ENCODE measurements around the gene CALN1.
"Not testable (repeated sequence)": the region's sequence is repeated elsewhere in the genome, so short reads cannot be mapped to it uniquely, and the experiment has no call there.

CALN1 gene

DNA sequence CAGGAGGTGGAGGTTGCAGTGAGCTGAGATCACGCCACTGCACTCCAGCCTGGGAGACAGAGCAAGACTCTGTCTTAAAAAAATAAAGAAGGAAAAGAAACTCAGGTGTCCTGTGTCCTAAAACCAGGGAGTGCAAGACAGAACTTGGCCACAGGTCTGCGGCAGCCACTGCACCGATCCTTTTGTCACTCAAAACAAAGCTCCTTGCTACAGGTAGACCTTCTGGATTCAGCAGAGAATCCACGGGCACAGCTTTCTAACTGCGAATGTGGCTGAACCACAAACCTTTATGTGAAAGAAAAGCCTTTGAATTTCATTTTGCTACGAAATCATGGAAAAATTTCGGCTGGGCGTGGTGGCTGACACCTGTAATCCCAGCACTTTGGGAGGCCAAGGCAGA is 634.9 kb downstream of the CALN1 start:
- DNase-seq: no peak

DNA sequence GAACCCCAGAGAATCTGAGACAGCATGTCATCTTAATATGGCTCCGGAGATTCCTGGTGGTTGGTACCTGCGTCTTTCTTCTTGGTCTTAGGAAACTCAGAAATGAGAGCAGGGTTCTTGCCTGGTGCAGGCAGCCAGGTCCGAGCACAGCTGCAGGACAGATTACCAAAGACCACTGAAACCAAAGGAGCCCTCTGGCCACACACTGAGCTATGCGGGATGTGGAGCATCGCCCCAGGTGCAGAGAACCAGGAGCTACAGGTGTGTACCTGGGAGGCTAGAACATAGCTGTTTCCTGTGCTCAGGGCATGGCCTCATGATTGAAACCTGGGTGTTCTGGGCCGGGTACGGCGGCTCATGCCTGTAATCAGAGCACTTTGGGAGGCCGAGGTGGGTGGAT is 635.4 kb downstream of the CALN1 start:
- no peak for DNase-seq

DNA sequence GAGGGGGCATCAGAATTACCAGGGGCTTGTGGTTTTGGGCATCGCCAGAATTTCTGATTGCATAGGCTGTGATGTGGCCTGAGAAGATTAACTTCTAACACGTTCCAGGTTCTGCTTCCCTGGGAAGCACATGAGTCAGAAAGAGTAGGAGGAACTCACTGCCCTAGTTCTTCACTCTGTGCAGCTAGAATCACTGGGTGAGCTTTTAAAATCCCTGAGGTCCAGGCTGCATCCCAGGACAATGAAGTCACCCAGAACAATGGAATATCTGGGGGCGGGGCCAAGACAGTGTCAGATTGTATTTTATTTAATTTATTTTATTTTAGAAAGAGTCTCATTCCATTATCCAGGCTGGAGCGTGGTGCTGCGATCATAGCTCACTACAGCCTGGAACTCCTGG is 636.5 kb downstream of the CALN1 start:
- DNase-seq: no peak

DNA sequence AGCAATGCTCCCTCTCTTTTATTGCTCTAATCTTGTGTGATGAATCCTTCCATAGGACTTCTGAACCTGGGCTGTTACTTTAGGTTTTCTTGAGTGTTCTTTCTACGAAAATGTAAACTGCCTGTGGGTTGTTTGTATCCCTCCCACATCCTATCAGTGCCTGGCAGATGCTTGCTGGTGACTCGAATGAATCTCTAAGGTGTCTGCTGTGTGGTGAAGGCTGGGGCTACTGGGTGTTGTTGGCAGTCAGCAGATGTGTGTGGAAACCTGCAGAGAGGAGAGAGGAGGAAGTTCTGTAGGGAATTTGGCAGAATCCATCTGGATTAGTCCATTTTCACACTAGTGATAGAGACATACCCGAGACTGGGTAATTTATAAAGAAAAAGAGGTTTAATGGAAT is 639.4 kb downstream of the CALN1 start:
- no peak for DNase-seq

DNA sequence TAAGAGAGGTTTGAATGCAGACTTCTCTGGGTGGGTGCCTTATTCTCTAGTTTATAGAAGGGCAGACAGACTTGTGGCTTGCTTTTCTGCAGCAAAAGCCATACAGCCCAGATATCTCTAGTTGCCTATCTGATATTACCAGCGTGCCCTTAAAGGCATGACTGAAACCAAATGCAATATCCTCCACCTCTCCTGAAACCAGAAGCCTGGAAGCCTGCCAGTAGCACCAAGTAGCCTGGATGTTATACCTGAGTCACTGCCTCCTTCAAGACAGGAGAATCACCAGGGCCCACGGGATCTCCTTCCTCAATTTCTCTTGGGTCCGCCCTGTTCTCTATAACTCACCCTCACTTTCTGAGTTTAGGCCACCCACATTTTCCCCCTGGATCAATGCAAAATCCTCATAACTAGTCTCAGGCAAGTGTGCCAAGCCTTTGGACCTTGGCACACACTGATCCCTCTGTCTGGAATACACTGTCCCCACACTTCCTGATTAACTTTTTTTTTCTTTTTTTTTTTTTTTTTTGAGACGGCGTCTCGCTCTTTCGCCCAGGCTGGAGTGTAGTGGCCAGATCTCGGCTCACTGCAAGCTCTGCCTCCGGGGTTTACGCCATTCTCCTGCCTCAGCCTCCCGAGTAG is 641.8 kb downstream of the CALN1 start:
- no peak for DNase-seq

DNA sequence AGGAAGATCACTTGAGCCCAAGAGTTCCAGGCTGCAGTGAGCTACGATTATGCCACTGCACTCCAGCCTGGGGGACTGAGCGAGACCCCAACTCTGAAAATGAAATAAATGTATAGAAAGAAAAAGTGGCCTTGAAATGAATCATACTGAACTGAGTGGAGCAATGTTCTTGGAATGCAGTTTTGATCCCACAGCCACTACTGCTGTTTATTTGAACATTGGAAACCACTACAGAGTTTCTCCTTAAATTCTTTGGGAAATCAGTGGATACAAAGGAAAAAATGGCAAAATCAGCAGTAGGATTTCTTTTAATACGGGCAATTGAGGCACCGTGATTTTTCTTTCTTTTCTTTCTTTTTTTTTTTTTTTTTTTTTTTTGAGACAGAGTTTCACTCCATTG is 642.8 kb downstream of the CALN1 start:
- no peak for DNase-seq

DNA sequence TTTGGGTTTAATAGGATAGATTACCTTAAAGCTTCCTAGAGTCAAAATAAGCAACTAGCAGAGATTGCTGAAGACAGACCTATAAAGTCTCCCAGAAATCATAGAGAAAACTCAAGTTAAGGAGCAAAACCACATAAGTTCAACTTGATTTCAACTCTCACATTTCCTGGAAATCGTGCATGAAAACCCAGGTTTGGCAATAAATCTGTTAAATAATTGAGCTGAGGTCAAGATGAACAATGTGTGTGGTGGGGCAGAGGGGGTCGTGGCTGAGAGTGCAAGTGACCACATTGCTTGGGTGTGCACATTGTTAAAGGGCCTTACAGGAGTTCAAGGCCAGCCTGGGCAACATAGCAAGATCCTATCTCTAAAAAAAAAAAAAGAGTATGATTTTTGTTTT is 643.7 kb downstream of the CALN1 start:
- no peak for DNase-seq

DNA sequence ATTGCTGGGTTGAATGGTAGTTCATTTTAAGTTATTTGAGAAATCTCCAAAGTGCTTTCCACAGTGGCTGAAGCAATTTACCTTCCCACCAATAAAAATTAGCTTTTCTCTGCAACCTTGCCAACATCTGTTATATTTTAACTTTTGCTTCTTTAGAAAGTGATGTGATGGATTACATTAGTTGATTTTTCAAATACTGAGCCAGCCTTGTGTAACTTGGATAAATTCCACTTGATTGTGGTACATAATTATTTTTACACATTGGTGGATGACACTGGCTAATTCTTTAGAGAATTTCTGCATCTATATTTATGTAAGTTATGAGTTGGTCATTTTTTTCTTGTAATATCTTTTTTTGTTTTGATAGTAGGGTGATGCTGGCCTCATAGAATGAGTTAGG is 646.1 kb downstream of the CALN1 start:
- DNase-seq: no peak

DNA sequence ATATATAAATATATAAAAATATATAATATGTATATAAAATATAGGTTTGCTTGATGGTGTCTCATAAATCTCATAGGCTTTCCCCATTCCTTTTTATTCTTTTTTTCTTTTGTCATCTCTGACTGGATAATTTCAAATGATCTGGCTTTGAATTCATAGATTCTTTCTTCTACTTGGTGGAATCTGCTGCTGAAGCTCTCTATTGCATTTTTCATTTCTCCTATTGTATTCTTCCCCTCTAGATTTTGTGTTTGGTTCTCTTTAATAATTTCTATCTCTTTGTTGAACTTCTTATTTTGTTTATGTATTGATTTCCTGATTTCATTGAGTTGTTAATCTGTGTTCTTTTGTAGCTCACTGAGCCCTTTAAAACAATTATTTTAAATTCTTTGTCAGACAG is 650.8 kb downstream of the CALN1 start:
- no peak for DNase-seq

DNA sequence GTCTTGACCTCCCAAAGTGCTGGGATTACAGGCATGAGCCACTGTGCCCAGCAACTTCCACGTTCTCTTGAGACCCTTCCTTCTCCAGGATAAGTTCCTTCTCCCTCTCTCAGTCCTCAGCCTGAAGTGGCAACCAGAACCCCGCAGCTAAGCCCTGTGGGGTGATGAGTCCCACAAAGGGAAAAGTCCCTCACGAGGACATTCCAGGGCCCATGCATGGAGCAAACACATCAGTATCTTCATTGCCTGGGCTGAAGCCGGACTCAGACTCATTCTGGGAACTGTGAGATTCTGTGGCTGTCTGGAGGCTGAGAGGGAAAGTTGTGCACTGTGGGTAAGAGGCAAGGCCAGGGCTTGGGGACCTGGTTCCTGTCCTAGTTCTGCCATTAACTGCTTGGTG is 657.3 kb downstream of the CALN1 start:
- no peak for DNase-seq

DNA sequence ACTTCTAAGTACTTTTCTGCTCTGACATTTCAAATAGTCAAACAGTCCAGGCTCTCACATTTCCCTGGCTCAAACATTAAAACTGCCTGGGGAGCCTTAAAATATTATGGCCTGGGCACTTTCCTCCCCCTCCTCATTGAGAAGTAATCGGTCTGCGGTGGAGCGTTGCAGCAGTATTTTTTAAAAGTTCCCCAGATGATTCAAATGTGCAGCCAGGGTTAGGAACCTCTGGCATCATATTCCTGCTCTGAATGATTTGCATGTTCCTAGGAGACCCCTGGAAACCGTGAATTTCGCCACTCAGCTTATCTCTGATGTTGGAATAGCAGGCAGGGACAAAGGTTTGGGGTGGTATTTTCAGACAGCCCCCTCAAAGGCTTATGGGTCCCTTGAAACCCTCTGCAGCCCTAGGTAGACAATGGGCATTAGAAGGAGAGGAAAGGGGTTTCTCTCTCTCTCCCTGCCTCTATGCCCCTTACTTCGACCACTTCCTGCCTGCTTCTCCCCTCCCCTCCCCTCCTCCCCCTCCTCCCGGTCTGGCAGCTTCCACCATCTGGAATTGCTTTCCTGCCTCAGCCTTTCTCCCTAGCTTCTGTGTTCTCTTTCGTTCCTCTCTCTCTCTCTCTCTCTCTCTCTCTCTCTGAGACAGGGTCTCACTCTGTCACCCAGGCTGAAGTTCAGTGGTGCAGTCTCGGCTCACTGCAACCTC is 658.0 kb downstream of the CALN1 start:
- peak; percentile 31 for DNase-seq

DNA sequence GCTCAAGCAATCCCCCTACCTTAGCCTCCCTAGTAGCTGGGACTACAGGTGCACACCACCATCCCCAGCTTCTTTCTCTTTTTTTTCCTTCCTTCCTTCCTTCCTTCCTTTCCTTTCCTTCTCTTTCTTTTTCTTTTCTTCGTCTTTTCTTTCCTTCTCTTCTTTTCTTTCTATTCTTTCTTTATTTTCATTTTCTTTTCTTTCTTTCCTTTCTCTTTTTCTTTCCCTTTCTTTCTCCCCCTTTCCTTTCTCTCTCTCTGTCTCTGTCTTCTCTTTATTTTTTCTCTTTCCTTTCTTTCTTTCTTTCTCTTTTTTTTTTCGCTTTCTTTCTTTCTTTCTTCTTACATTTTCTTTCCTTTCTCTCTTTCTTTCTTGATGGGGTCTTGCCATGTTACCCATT is 658.9 kb downstream of the CALN1 start:
- DNase-seq: no peak

DNA sequence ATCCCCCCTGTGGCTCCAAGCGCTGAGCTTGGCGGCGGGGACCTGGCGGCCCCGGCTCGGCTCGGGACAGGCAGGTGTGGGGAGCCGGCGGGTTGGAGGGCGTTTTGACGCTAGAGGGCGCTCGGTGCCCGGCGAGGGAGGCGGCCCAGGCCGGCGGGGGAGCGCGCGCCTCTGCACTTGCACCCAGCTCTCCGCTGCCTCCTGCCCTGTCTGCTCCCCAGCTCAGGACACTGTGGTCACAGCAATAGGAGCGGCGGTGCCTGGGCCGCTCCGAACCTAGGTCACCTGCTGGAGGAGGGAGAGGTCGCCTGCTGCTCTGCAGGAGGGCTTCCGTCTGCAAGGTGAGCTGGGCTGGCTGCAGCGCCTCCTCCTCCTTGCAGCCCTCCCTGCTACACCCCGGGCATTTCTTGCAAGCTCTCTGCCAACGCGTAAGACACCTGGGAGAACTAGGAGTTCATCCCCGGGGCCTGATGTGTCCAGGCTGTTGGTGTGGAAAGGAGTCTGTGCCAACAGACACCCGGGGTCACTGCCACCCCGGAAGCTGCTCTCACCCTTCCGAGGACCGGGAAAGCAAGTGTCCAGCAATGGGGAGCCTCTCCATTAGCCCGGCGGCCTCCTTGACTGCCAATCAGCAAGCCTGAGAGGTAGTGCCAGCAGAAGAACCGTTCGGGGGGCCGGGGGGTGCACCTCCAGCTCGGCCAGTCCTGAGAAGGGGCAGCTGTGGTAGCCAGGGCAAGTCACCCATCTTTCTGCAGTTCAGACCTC is 659.8 kb downstream of the CALN1 start:
- peak; percentile 52 for DNase-seq

DNA sequence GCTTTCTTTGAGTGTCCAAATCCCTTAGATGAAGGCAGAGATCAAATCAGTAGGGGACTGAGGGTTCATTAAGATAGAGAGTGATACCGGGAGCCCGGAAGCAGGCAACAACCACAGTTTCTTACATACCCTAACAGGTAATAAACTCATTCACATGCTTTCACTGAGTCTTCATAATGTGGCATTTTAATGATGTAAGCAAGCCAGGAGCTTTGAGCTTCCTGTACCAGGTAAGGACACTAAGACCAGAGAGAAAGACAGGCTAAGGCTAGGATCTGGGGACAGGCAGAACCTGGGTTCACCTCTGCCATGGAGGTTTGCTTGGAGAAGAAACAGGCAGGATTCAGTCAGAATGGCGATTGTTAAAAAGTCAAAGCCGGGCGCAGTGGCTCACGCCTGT is 661.8 kb downstream of the CALN1 start:
- DNase-seq: no peak

DNA sequence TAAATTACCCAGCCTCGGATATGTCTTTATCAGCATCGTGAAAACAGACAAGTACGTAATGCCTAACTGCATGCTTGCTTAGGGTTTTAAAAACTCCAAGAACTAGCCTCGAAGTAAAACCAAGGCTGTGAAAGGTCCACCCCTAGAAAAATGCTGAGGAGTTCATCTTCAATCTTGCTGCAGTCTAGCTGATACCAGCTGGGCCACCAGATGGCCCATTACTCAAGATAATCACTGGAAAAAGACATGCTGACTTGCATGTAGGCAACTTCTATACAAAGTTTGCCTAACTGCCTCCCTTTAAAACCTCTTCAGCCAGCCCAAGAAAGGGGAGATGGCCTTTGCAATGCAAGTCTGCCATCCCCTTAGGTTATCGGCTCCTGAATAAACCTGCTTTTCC is 666.1 kb downstream of the CALN1 start:
- DNase-seq: no peak

DNA sequence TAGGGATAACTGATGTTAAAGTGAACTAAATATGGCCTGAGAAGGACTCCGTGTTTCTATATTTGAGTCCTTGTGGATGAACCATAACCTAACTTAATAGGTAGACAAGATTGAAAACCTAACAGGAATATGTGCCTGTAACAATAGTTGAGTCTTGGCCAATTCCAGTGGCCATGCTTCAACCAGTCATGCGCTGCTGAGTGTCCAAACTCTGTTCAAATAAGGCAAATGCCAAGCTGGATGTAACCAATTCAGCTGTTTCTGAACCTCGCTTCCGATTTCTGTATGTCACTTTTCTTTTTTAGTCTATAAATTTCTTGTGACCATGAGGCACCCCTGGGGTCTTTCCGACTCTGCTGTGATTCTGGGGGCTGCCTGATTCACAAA is 672.0 kb downstream of the CALN1 start:
- DNase-seq: no peak

DNA sequence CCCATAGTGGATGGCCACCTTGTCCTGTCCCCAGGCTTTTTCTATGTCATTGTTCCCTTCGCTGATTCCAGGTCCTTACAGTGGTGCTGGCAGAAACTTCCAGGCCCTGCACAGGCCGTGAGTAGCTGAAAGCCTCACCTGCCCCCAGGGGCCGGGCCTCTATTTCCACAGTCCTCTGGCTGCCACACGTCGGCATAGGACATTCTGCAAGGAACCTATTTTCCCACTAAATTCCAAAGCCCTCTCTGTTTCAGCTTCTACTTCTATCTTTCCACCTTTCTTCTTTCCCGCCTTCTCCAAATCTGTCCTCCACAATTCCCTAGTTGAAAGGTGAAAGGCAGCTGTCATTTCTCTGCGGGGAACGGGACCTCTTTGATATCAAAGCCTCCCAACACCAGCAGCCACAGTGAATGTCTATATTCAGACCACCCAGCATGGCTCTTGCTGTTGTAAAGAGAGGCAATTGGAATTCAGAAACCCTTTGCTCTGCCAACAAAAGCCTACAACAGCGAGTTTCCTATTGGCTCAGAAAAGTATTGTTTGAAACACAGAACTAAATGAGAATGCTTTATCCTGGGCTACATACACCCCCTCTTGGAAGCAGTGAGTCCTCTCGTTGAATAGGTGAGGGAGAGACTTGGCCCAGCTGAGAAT is 672.5 kb downstream of the CALN1 start:
- no peak for DNase-seq

DNA sequence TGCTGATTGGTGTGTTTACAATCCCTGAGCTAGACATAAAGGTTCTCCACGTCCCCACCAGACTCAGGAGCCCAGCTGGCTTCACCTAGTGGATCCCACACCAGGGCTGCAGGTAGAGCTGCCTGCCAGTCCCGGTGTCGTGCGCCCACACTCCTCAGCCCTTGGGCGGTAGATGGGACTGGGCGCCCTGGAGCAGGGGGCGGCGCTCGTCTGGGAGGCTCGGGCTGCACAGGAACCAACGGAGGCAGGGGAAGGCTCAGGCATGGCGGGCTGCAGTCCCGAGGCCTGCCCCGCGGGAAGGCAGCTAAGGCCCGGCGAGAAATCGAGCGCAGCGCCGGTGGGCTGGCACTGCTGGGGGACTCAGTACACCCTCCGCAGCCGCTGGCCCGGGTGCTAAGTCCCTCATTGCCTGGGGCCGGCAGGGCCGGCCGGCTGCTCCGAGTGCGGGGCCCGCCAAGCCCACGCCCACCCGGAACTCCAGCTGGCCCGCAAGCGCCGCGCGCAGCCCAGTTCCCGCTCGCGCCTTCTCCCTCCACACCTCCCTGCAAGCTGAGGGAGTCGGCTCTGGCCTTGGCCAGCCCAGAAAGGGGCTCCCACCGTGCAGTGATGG is 674.1 kb downstream of the CALN1 start:
- DNase-seq: not testable (repeated sequence)

DNA sequence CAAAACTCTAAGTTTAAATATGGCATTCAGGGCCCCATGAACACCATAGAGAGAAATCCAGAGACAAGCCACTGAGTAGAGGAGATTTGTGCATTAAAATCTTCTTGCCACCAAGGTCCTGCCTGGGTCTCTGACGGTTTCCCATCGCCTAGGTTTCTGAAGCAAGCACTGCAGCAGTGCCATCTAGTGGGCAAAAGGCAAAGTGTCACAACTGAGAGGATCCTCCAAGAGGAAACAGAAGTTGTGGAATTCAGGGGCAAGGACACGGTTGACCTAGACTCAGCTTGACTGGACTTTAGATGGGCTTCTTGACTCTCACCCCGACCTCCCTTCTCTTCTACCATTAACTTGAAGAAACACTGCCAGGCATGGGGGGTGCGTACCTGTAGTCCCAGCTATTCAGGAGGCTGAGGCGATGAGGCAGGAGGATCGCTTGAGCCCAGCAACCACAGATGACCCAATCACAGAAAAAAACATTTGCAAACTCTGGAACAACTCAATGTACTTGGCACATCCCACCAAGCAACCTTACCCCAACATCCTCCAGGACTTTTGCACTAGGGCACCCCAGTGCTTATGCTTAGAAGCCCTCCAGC is 676.1 kb downstream of the CALN1 start:
- DNase-seq: peak; percentile 78

DNA sequence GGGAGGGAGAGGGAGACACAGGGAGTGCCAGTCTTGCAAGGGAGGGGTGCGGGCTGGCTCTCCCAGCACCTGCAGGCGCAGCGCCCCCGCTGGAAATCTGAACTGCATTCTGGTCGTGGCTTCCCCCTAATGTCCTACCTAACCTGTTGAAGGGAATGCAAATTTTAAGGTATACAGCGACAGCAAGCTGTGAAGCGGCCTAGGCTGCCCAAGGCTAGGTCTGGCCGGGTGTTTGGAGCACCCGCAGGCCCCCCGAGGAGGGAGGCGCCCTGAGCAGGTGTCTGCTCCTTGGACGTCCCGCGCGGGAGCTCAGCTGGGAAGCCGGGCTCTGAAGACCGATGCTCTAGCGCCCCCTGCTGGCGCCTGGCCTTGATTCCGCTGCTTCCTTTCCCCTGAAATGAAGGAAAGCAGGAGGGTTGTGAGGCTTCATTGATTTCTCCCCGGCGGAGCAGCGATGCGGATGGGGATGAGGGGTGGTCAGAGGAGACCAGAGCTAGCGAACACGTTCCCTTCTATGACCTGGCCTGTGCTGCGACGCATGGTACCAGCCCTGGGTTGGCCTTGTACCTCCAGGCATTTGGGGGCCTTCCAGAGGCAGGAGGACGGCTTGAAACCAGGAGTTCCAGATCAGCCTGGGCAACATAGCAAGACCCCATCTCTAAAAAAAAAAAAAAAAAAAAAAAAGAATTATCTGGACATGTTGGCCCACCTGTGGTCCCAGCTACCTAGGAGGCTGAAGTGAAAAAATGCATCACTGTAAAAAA is 678.8 kb downstream of the CALN1 start:
- peak; percentile 87 for DNase-seq

DNA sequence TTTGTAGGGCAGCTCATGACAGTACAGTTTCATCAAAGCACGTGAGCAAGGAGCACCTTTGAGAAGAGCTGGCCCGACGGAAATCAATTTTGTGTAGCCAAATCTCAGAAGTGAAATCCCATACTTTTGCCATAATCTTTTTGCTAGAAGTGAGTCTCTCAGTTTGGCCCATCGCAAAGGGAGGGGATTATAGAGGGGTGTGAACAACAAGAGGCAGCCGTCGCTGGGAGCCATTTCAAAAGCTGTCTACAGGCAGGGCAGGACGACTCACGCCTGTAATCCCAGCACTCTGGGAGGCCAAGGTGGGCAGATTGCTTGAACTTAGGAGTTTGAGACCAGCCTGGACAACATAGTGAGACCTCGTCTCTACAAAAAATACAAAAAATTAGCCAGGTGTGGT is 680.4 kb downstream of the CALN1 start:
- DNase-seq: no peak

Measured in right hindlimb (tissue), 1 donor.